Natural killer cell (primary cell): ENCODE data around the gene GGTLC1. TPM values are rescaled to one million over a fixed set of nuclear protein-coding genes. Genes with fewer than 3 reads are reported as not detected.

ENCODE experiments used
- ATAC-seq, 3 donors: fragments of 150-1000 bp in 2 of 3; fragments of 200-7000 bp in 1 of 3; cut with Tn5 transposase; 1 replicate in 1 of 3; 2 replicates in 2 of 3; pipeline ENCODE4 v1.10.0; 2021; ENCODE audit warnings: mild to moderate bottlenecking in 2 of 3, moderate library complexity in 2 of 3
- DNase-seq, 2 donors: peaks; one replicate each; pipeline versions ENCODE4 v3.0.0 to v3.0.0-alpha.2; 2013 to 2021; ENCODE audit warnings: mixed read lengths in 1 of 2
- H3K27ac ChIP-seq: one replicate; pipeline ENCODE4 v1.5.1; 2013; ENCODE audit warnings: mild to moderate bottlenecking, low read length
- H3K27me3 ChIP-seq: one replicate; pipeline ENCODE4 v1.6.1; 2013; ENCODE audit warnings: low read length; ENCODE audit not compliant: control insufficient read depth, insufficient read depth
- H3K36me3 ChIP-seq: one replicate; pipeline ENCODE4 v1.6.1; 2013; ENCODE audit warnings: low read length; ENCODE audit not compliant: control insufficient read depth, insufficient read depth
- H3K4me1 ChIP-seq: one replicate; pipeline ENCODE4 v1.6.1; 2013; ENCODE audit warnings: low read length; ENCODE audit not compliant: control insufficient read depth, insufficient read depth
- H3K4me3 ChIP-seq: one replicate; pipeline ENCODE4 v1.5.1; 2013; ENCODE audit warnings: low read length
- H3K9me3 ChIP-seq: one replicate; pipeline ENCODE4 v1.6.1; 2013; ENCODE audit warnings: low read length; ENCODE audit not compliant: control insufficient read depth, insufficient read depth
- H3K27ac Mint-ChIP-seq, 2 donors: one replicate each; pipeline ENCODE4 v1.8.0; 2022; ENCODE audit warnings: mild to moderate bottlenecking in 2 of 2, mixed read lengths in 2 of 2, moderate library complexity in 1 of 2
- H3K27me3 Mint-ChIP-seq, 2 donors: one replicate each; pipeline ENCODE4 v1.8.0; 2022; ENCODE audit warnings: low read depth in 2 of 2, mixed read lengths in 2 of 2
- H3K36me3 Mint-ChIP-seq: one replicate; pipeline ENCODE4 v1.8.0; 2022; ENCODE audit warnings: mixed read lengths
- H3K4me1 Mint-ChIP-seq, 2 donors: one replicate each; pipeline ENCODE4 v1.8.0; 2022; ENCODE audit warnings: mixed read lengths in 2 of 2
- H3K4me3 Mint-ChIP-seq: one replicate; pipeline ENCODE4 v1.8.0; 2022; ENCODE audit warnings: mild to moderate bottlenecking, moderate library complexity, mixed read lengths
- H3K9me3 Mint-ChIP-seq, 2 donors: one replicate each; pipeline ENCODE4 v1.8.0; 2022; ENCODE audit warnings: mixed read lengths in 2 of 2
- CTCF ChIP-seq: fragments of 200-600 bp; IDR thresholded peaks from one replicate; pipeline ENCODE4 v1.8.0; 2022; ENCODE audit warnings: antibody characterized with exemption
- WGBS: methylation state at CpG from one replicate; pipeline ENCODE4 v1.1.7; 2013; ENCODE audit warnings: missing lambda C conversion rate; ENCODE audit not compliant: insufficient coverage; 5-methylcytosine and 5-hydroxymethylcytosine counted together
- intact Hi-C: fragments of 100-400 bp; cut with micrococcal nuclease; formaldehyde crosslinking; loops from one replicate; pipeline ENCODE4 v1.14.2; 2022
- total RNA-seq, 4 donors: library from RNA; stranded (reverse); fragments of 120-200 nt in 1 of 4; gene quantifications; one replicate each; pipeline versions ENCODE4 v1.2.3 to v1.2.4, GENCODE V29; 2013 to 2022

The GGTLC1 gene
- total RNA-seq, 3 donors from 2014 or later (not counting 1 experiment from before 2014, with no cell fraction given) = not detected

GRCh38 chr20:23938118-23938438 is 50.5 kb downstream of the GGTLC1 start:
- Histone ChIP-seq H3K27ac (no peak overlapping the region), H3K27me3 (no peaks in the 10 kb centered on the region), H3K9me3 (no peaks in the 10 kb centered on the region), H3K36me3 (no peaks in the 10 kb centered on the region), H3K4me1 (peaks cover 4% of the 10 kb centered on the region), H3K4me3 (no peak overlapping the region)
- H3K27ac Mint-ChIP-seq = no peak overlapping the region
- peaks cover 27 to 34% of the 10 kb centered on the region in 2 donors for H3K27me3 Mint-ChIP-seq
- H3K4me1 Mint-ChIP-seq = no peaks in the 10 kb centered on the region
- H3K9me3 Mint-ChIP-seq = no peaks in the 10 kb centered on the region
- no peak for TF ChIP-seq CTCF
- WGBS = 89% methylated on average over 2 of the region's 2 CpGs
- ATAC-seq = no peak
- no peak for DNase-seq
- H3K4me3 Mint-ChIP-seq = no peak overlapping the region
- intact Hi-C loops = loop anchor here (5.0 kb wide), 1 partner anchor 1129 kb away; no protein-coding TSS in a partner anchor
- H3K36me3 Mint-ChIP-seq = no peaks in the 10 kb centered on the region

GRCh38 chr20:23937303-23938117 is 51.1 kb downstream of the GGTLC1 start:
- Mint-ChIP-seq H3K27me3 (peaks cover 31 to 39% of the 10 kb centered on the region in 2 donors), H3K27ac (no peak overlapping the region), H3K9me3 (no peaks in the 10 kb centered on the region), H3K4me3 (no peak overlapping the region), H3K36me3 (no peaks in the 10 kb centered on the region), H3K4me1 (peaks cover 2% of the 10 kb centered on the region in 2 donors)
- Histone ChIP-seq H3K27me3 (no peaks in the 10 kb centered on the region), H3K9me3 (no peaks in the 10 kb centered on the region), H3K4me1 (peaks cover 4% of the 10 kb centered on the region), H3K36me3 (no peaks in the 10 kb centered on the region), H3K27ac (no peak overlapping the region), H3K4me3 (no peak overlapping the region)
- intact Hi-C loops = loop anchor here (1.0 to 5.0 kb wide), 4 partner anchors 163 to 1130 kb away; no protein-coding TSS in a partner anchor
- ATAC-seq = peak; percentile 92 to 100 (median 100)
- peak; percentile 93 for TF ChIP-seq CTCF
- DNase-seq = peak; percentile 65 to 86
- WGBS = 0% methylated on average over 3 of the region's 3 CpGs

Other genes starting within 250 kb of the GGTLC1 start
- not detected for gene CST1, start 237.8 kb downstream of the GGTLC1 start, total RNA-seq
- not detected for gene CST2, start 162.1 kb downstream of the GGTLC1 start, total RNA-seq
- not detected for gene CST5, start 109.0 kb downstream of the GGTLC1 start, total RNA-seq